Embryonic facial prominence (tissue), 1 donor: Measurements from ENCODE around the gene TESK2.

Source experiments
- DNase-seq: peaks from one replicate; pipeline ENCODE4 v3.0.0-alpha.2; 2016; ENCODE audit errors: extremely low spot score

The TESK2 gene

GRCh38 chr1:45304311-45305081 lies 186.5 kb downstream of the TESK2 start:
- no peak for DNase-seq

- DNase-seq: peak; percentile 97
Measured at GRCh38 chr1:45303520-45304310, 187.2 kb downstream of the TESK2 start.

DNA sequence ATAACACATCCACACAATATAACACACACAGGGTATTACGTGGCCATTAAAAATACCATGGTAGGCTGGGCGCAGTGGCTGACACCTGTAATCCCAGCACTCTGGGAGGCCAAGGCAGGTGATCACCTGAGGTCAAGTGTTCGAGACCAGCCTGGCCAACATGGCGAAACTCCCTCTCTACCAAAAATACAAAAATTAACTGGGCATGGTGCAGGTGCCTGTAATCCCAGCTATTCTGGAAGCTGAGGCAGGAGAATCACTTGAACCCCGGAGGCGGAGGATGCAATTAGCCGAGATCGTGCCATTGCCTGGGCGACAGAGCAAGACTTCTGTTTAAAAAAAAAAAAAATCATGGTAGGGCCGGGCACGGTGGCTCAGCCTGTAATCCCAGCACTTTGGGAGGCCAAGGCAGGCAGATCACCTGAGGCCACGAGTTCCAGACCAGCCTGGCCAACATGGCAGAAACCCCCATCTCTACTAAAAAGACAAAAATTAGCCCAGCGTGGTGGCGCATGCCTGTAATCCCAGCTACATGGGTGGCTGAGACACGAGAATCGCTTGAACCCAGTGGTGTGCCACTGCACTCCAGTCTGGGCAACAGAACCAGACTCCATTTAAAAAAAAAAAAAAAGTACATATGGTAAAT lies 188.3 kb downstream of the TESK2 start:
- no peak for DNase-seq

GRCh38 chr1:45300669-45300997 lies 190.3 kb downstream of the TESK2 start:
- DNase-seq: no peak

DNA sequence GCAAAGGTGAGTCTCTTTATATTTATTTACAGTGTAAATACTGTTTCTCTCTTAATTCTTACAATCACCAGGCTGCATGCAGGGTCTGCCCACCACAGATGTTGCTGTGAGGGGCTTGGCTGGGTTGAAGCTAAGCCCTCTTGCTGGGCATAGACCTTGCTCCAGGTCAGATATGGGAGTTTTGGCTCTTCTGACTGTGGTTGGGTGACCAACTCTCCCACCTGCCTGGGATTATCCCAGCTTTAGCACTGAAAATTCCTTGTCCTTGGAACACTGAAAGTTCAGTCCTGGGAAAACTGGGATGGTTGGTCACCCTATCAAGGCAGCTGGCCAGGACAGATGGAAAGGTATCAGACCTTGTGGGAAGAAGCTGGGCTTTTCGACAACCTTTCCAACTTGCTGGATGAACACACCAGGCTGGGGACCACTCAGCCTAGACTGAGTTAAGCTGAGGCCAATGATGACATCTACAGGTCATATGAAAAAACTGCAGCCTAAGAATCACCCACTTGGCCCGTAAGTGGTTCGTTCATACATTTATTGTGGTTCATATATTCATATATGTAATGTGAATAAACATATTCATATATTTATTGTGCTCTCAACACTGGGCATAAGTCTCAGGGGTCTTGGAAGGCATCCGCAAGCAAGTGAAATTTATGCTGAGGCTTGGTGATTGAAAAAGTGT lies 190.8 kb downstream of the TESK2 start:
- DNase-seq: peak; percentile 45

DNA sequence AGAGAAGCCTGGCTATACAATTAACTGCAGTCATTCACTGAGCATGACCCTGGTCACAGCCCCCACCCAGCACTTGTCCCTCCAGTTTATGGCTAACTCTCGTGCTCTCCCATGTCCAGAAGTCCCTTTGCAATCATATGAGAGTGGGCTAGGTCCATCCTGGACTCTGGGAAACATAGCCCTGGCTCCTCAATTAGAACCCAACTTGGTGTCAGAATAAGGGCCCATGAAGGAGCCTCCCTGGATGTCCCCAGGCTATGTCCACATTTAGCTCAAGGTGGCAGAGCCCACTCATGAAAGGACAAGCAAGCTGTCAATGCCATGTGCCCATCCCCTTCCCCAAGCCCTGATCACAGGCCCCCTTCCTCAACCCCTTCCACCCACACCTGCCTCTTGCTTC lies 191.7 kb downstream of the TESK2 start:
- no peak for DNase-seq

DNA sequence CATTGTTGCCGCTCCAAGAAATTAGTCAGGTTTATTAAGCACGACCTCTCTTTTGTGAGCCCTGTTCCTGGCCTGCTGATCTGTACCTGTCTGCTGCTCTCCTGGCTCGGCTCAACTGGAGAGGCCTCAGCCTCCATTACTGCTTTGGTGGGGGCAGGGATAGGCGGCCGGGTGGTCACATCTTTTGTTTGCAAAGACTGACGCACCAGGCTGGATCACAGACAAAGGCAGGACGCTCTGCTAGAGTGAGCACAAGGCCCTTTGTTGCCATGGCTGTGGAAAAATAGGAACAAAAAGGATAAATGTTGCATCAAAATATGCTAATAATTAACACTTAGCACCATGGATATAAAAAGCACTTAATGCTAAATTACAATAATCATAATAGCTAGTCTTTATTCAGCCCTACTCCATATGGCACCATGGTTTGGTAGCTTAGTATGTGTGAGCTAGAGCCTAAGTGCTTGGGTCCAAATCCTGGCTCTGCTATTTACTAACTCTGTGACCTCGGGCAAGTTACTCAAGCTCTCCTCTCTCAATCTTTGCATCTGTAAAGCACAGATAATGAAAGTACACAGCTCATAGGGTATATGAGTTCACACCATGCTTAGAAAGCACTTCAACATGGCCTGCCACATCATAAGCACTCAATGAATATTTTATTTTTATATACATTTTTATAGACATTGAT lies 193.2 kb downstream of the TESK2 start:
- DNase-seq: no peak
